ENCODE results near the gene SPTB.

SPTB gene

DNA sequence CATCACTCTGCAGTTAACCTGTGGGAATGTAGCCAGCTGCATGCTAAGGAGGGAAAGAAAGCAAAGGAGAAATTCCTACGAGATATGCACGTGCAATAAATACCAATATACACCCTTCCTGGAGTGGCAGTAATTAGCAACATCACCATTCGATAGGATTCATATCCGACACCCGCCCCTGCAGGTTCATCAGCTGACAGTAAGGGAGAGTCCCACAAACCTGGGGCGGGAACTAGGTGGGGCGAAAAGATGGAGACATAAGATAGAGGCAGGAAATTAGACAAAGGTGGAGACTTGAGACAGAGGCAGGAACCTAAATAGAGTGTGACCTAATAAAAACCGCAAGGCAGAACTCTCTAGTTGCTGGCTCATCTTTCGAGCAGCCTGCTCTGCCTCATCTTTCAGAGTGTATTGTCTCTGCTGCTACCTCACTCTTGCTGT lies 123.9 kb downstream of the SPTB start:
- no peaks in the 10 kb centered on the region for H3K9me3 ChIP-seq (ENCODE audit: insufficient read depth, low read length)
- no peak overlapping the region for H3K27ac ChIP-seq (ENCODE audit: low read depth, low read length)
- H3K4me2 ChIP-seq (ENCODE audit: low read depth, low read length, poor library complexity, severe bottlenecking): no peak overlapping the region
- no peaks in the 10 kb centered on the region for H3K79me2 ChIP-seq (ENCODE audit: insufficient read depth, low read length)
- H3F3A ChIP-seq (ENCODE audit: insufficient read depth): no peaks in the 10 kb centered on the region
- H3K4me3 ChIP-seq (ENCODE audit: insufficient read depth, low read length, poor library complexity, severe bottlenecking): no peak overlapping the region
- H3K9me2 ChIP-seq (replicated peaks; ENCODE audit: insufficient read depth, low read length): no peaks in the 10 kb centered on the region
- no peaks in the 10 kb centered on the region for H3K27me3 ChIP-seq (ENCODE audit: low read length)
- H3K36me3 ChIP-seq (ENCODE audit: low read length): no peaks in the 10 kb centered on the region
- TF ChIP-seq, protein P1, sequence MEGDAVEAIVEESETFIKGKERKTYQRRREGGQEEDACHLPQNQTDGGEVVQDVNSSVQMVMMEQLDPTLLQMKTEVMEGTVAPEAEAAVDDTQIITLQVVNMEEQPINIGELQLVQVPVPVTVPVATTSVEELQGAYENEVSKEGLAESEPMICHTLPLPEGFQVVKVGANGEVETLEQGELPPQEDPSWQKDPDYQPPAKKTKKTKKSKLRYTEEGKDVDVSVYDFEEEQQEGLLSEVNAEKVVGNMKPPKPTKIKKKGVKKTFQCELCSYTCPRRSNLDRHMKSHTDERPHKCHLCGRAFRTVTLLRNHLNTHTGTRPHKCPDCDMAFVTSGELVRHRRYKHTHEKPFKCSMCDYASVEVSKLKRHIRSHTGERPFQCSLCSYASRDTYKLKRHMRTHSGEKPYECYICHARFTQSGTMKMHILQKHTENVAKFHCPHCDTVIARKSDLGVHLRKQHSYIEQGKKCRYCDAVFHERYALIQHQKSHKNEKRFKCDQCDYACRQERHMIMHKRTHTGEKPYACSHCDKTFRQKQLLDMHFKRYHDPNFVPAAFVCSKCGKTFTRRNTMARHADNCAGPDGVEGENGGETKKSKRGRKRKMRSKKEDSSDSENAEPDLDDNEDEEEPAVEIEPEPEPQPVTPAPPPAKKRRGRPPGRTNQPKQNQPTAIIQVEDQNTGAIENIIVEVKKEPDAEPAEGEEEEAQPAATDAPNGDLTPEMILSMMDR (IDR thresholded peaks at IDR 0.05; ENCODE audit: insufficient read depth, low read length, poor library complexity, severe bottlenecking): no peak
- no peak for TF ChIP-seq EZH2phosphoT487 (conservative IDR thresholded peaks at IDR 0.05; ENCODE audit: low read length)
- H4K20me1 ChIP-seq (ENCODE audit: low read depth, low read length): no peaks in the 10 kb centered on the region
- no peak overlapping the region for H3K9ac ChIP-seq (ENCODE audit: low read length)
- H2AFZ ChIP-seq (ENCODE audit: low read depth, low read length, severe bottlenecking): no peak overlapping the region

DNA sequence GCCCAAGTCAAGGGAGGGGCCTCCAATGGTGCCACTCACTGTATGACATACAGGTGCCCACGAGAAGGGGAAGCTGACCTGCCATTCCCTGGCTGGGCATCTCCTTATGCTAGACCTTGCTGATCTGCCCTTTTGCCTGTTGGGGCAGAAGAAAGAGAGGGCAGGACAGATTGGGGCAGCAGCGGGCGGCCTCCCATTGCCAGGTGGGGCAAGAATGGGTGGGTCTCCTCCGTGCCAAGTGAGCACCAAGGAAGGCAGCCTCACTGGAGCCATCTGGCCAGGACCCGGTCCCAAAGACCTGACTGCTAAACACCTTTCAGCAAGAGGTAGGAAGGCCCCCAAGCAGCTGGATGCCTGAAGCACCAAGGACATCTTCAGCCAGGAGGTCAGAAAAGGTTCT lies 125.0 kb downstream of the SPTB start:
- H3K9me3 ChIP-seq (ENCODE audit: insufficient read depth, low read length): no peaks in the 10 kb centered on the region
- no peaks in the 10 kb centered on the region for H3K79me2 ChIP-seq (ENCODE audit: insufficient read depth, low read length)
- H2AFZ ChIP-seq (ENCODE audit: low read depth, low read length, severe bottlenecking): no peak overlapping the region
- no peaks in the 10 kb centered on the region for H4K20me1 ChIP-seq (ENCODE audit: low read depth, low read length)
- no peak for TF ChIP-seq EZH2phosphoT487 (conservative IDR thresholded peaks at IDR 0.05; ENCODE audit: low read length)
- TF ChIP-seq, protein P1 (IDR thresholded peaks at IDR 0.05; ENCODE audit: insufficient read depth, low read length, poor library complexity, severe bottlenecking): no peak
- no peaks in the 10 kb centered on the region for H3K36me3 ChIP-seq (ENCODE audit: low read length)
- H3K27me3 ChIP-seq (ENCODE audit: low read length): no peaks in the 10 kb centered on the region
- H3K4me2 ChIP-seq (ENCODE audit: low read depth, low read length, poor library complexity, severe bottlenecking): no peak overlapping the region
- H3F3A ChIP-seq (ENCODE audit: insufficient read depth): no peaks in the 10 kb centered on the region
- H3K27ac ChIP-seq (ENCODE audit: low read depth, low read length): no peak overlapping the region
- no peak overlapping the region for H3K9ac ChIP-seq (ENCODE audit: low read length)
- H3K9me2 ChIP-seq (replicated peaks; ENCODE audit: insufficient read depth, low read length): no peaks in the 10 kb centered on the region
- no peak overlapping the region for H3K4me3 ChIP-seq (ENCODE audit: insufficient read depth, low read length, poor library complexity, severe bottlenecking)

GRCh38 chr14:64753999-64754398 lies 125.7 kb downstream of the SPTB start:
- H3K4me3 ChIP-seq (ENCODE audit: insufficient read depth, low read length, poor library complexity, severe bottlenecking): no peak overlapping the region
- TF ChIP-seq, protein P1 (IDR thresholded peaks at IDR 0.05; ENCODE audit: insufficient read depth, low read length, poor library complexity, severe bottlenecking): no peak
- no peak for TF ChIP-seq EZH2phosphoT487 (conservative IDR thresholded peaks at IDR 0.05; ENCODE audit: low read length)
- H3K9ac ChIP-seq (ENCODE audit: low read length): no peak overlapping the region
- no peak overlapping the region for H3K27ac ChIP-seq (ENCODE audit: low read depth, low read length)
- no peak overlapping the region for H2AFZ ChIP-seq (ENCODE audit: low read depth, low read length, severe bottlenecking)
- no peaks in the 10 kb centered on the region for H3K9me2 ChIP-seq (replicated peaks; ENCODE audit: insufficient read depth, low read length)
- H3K4me2 ChIP-seq (ENCODE audit: low read depth, low read length, poor library complexity, severe bottlenecking): no peak overlapping the region
- H3K36me3 ChIP-seq (ENCODE audit: low read length): no peaks in the 10 kb centered on the region
- no peaks in the 10 kb centered on the region for H3K27me3 ChIP-seq (ENCODE audit: low read length)
- no peaks in the 10 kb centered on the region for H3K9me3 ChIP-seq (ENCODE audit: insufficient read depth, low read length)
- no peaks in the 10 kb centered on the region for H3K79me2 ChIP-seq (ENCODE audit: insufficient read depth, low read length)
- no peaks in the 10 kb centered on the region for H4K20me1 ChIP-seq (ENCODE audit: low read depth, low read length)
- no peaks in the 10 kb centered on the region for H3F3A ChIP-seq (ENCODE audit: insufficient read depth)

All from SU-DHL-6 (cell line).